Left kidney (tissue), 8 donors: ENCODE results near the gene MIAT. TPM values are rescaled to one million over a fixed set of nuclear protein-coding genes. Genes with fewer than 3 reads are reported as not detected.
"Not testable (repeated sequence)": the region's sequence is repeated elsewhere in the genome, so short reads cannot be mapped to it uniquely, and the experiment has no call there.

Experiments used
- DNase-seq: peaks from one replicate; pipeline ENCODE4 v3.0.0-alpha.2; 2013
- long read RNA-seq, 8 donors: transcript quantifications; one replicate each; lab custom pipeline, GENCODE V29; 2026
- polyA plus RNA-seq: library from polyadenylated mRNA; unstranded; fragments of 120-200 nt; gene quantifications from one replicate; pipeline ENCODE4 v1.2.1, GENCODE V29; 2013; ENCODE audit not compliant: insufficient read length

Gene MIAT
- polyA plus RNA-seq, result 0.52 TPM
- long read RNA-seq, donor 1, result 0 reads
- long read RNA-seq, donor 2, result 0 reads
- long read RNA-seq, donor 3, result 0 reads
- long read RNA-seq, donor 4, result 0 reads
- long read RNA-seq, donor 5, result 0 reads
- long read RNA-seq, donor 6, result 0 reads
- long read RNA-seq, donor 7, result 0 reads
- long read RNA-seq, donor 8, result 0 reads

DNA sequence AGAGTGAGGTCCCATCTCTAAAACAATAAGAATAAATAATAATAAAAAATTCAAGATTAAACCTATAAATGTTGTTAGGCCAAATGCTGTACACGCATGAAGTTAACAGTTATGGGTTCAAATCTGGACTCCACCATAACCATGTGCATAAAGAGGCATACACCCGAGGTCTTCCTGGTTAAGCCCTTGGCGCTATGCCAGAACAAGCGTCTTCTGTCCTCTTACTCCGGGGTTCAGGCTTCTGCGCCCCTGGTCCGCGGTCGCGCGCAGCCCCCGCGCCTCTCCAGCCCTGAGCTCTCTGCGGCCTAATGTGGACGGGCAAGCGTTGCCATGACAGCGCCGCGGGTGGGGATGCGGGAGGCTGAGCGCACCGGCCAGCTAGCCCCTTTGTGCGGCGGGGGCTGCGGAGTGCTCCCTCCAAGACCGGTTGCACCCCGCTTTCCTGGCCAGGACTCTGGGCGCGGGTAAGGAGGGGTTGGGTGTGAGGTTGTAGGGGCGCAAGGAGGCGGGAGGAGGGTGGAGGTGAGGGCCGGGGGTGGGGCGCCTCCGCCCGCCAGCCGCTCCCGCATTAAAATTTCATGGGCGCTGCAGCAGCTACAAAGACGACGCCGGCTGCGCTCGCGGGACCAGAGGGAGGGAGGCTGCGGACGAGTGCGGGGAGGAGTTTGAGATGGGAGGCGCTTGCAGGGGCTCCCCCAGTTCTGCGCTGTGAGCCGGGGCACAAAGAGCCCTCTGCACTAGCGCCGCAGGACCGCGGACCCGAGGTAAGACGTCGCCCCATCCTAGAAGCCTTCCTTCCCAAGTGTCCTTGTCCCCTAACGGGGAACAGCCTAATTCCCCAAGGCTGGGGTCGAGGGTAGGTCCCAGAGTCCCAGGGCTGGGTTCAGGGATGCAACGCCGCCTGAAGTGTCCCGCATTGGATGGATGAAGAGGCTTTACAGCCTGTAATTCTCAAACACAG lies at the start of gene MIAT:
TSS of gene MIAT (plus strand) at position 698 of the 961 bp plus-strand sequence.
- DNase-seq, result no peak

DNA sequence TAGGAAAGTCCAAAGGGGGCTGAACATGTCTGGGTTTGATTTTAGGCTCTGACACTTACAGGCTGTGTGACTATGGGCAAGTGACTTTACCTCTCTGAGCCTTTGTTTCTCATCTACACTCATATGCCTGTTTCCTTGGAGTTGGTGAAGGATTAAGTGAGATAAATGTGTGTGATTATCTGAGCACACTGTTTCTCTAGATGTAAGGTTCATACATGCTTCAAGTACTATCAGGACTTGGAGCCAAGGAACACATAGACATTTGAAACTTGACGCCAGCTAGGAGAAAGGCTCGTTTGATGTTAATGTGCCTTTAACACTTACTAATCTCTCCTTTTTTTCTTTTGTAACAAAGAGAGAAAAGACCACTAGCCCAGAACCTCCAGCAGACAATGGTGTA lies 49.3 kb upstream of the MIAT start:
- no peak for DNase-seq

DNA sequence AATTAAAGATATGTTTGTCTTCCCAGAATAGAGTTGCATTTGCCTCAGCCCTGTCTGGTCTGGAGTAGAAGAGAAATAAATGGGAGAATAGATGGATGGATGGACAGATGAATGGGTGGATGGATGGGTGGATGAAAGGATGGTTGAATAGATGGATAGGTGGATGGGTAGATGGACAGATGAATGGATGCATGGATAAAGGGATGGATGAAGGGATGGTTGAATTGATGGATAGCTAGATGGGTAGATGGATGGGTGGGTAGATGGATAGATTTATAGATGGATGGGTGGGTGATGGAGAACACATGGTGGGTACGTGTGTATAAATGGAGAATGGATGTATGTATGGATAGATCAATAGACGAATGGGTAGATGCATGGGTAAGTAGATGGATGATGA lies 48.1 kb upstream of the MIAT start:
- DNase-seq, result no peak

DNA sequence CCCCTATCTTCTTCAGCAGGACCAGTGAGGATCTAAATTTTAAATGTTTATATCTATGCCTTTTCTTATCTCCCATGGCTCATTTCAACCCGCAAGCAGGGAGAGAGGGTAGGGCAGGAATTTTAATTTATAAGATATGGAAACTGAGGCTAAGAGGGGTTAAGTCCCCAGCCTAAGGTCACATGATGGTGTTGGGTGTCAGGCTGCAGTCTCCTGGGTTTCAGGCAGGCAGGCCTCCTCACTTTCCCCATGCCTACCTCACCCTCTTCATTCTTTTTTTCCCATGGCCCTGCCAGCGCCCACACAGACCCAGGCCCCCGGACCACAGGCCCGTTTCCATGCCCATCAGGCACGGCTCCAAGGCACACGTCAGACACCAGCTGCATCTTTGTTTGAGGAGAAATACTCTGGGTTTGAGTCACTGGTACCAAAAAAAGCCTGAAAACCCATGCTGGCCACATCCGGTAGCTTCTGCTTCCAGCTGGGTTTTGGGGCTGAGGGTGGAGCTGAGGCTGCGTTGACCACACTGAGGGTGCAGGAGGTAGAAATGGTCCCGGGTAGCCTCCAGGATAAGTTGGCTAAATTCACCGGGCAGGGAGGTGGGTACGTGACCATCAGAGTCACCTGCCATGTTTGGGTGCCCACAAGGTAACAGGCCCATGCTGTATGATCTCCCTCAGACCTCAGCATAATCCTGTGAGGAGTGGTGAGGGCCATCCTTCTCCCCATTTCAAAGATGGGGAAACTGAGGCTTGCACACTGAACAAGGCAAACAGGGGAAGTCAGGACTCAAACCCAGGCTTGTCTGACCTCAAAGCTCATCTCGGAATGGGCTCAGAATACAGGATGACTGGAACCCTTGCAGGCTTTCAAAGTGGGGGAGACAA lies 47.1 kb upstream of the MIAT start:
- DNase-seq, result no peak

DNA sequence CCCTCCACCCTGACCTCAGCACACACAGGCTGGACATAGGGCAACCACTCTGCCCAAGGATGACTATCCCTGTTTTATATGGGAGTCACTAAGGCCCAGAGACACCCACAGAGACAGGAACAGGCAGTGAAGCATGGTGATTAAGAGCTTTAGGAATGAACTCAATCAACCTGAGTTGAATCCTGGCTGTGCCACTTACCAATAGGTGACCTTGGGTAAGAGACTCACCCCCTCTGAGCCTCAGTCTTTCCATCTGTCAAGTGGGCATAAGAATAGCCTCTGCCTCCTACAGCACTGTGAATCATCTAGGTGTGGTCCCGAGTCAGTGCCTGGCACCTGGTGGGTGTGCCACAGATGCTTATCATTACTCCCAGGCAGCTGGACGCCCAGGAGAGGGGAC lies 46.4 kb upstream of the MIAT start:
- DNase-seq, result no peak

DNA sequence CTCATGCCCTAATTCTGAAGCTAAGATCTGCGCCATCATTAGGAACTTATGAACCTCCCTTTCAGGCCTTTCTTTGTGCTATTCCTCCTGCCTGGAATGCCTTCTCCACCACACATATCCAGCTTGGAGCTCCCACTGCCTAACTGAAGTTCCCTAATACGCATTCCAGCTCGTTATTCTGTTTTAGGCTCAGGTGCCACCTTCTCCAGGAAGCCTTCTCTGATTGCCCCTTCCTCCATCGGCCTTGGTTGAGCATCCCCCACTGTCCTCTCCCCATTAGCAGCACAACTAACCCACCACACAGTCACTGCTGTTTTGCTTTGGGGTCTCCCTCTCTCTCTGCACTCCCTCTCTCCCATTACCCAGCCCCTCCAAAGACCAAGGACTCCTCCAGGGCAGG lies 44.7 kb upstream of the MIAT start:
- no peak for DNase-seq

DNA sequence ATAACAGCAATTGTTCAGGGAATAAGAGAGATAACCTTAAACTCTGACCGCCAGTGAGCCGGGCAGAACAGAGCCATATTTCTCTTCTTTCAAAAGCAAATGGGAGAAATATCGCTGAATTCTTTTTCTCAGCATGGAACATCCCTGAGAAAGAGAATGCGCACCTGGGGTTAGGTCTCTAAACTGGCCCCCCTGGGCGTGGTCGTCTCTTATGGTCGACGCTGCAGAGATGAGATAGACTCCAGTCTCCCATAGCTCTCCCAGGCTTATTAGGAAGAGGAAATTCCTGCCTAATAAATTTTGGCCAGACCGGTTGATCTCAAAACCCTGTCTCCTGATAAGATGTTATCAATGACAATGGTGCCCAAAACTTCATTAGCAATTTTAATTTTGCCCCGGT lies 43.6 kb upstream of the MIAT start:
- not testable (repeated sequence) for DNase-seq

DNA sequence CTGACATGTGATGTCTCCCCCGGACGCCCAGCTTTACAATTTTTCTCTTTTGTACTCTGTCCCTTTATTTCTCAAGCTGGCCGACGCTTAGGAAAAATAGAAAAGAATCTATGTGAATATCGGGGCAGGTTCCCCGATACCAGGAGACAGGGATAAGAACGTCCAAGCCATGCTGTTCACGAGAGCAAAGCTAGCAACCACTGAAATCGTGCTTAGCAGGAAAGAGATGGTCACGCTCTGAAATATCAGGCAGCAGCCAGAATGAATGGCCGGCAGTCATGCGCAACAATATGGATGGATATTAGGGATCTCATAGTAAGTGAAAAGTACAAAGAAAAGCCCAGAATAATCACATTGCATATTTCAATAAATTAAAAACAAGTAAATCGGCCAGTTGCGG lies 43.1 kb upstream of the MIAT start:
- DNase-seq, result no peak

DNA sequence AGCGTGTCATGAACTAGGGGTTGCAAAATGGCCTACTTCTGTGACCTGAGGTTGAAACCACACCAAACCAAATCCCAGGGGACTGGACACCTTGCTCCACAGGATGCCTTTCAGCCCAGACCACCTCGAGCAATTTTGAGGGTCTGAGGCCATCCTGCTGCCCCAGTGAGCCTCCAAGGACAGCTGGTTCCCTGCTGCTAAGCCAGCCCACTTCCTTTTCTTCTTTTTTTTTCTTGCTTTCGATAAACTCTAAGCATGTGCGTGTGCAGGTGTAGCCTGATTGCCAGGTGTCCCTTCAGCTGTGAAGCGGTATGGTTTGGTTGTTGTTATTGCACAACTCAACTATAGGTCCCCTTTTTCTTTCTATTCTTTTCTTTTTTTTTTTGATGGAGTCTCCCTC lies 42.2 kb upstream of the MIAT start:
- DNase-seq, result no peak

DNA sequence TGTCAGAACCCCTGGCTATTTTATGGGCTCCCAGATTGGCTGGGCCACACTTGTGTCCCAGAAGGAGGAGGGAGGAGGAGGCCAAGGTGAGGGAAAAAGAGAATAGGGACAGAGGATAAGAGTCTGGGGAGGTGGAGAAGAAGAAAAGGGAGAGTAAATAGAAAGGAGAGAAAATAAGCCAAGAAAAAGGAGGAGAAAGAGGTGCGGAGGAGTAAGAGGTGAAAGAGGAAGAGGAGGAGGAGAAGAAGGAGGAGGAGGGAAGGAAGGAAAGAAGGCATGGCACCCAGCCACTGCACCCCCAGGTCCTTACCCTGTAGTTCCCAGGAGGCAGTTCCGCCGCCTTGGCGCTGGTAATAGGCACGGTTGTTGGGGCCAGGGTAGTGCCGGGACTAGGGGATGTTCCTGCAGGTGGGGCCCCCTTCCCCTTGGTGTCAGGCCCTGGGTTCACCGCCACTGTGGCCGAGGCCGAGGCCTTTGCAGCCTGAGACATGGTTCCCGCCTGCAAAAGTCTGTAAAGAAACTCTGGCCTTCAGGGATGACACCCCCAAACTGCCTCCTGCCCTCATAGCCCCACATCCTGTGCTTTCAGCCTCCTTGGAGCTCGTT lies 41.5 kb upstream of the MIAT start:
- DNase-seq, result no peak

DNA sequence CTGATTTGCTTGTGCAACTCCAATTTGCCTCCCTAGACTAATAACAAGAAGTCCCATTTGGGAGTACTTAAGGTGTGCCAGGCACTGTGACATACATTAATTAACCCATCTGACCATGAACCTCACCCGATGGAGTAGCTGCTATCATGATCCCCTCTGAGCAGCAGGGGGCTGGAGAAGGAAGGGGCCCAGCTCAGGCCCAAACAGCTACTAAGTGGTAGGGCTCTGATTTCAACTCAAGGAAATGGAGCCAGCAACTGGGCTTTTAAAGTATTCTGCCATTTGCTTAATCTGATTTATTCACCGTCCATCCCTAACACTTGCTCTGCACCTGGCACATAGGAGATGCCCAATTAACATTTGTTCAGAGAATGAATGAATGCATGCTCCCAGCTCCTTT lies 40.7 kb upstream of the MIAT start:
- no peak for DNase-seq

DNA sequence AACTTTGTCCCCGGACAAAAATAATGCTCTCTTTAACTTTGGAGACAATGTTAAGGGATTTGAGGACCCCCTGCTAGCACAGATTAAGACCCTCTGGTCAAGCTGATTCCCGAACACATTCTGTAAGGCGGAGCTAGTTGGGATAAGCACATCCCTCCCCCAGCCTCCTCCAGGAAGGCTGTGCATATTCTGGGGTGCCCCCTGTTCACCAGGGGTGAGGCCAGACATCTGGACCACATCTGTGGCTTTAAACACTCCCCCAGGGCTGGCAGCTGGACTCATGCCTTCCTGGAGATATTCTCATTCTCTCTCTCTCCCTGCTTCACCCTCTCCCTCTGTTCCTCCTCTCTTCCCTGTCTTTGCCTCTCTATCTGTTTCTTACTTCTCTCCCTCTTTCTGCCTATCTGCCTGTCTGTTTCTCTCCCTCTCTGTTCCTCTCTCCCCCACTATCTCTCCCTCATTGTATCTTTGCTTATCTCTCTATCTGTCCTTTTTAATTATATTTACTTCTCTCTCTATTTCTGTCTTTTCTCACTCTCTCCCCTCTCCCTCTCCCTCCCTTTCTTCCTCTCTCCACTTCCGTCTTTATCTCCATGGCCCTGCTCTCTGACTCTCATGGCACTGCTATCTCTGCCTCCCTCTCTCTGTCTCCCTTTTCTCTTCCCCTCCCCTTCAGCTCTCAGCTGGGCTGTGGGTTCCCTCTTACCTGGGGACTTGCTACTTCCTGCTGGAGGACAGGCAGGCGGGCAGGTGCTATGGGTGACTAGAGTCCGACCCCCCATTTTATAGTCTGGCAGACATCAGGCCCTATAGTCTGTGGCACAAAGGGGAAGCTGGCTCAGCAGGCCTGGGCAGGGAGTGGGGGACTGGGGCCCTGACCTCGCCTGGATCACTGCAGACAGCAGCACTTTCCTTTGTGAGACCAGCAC lies 39.9 kb upstream of the MIAT start, which contains the start of gene CRYBB1:
TSS of gene CRYBB1 (minus strand) at position 757 of the 929 bp plus-strand sequence. CDS start 1,708 bp downstream, outside the sequence.
- no peak for DNase-seq

DNA sequence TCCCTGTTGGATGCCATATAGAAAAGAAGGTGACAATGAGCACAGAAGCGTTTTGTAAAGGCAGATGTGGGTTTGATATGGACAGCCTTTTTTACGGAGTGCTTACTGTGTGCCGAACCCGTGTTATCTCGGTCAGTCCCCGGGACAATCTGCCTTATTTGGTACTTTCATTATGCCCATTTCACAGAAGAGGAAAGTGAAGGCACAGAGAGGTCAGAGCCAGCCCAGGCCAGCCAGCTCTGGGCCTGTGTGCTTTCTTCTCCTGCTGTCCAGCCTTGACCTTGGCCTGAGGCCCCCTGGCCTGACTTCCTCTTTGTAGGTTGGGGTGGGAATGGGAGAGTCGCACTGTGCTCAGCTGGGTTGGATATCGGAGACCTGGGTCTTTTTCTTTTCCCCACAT lies 38.9 kb upstream of the MIAT start:
- no peak for DNase-seq

DNA sequence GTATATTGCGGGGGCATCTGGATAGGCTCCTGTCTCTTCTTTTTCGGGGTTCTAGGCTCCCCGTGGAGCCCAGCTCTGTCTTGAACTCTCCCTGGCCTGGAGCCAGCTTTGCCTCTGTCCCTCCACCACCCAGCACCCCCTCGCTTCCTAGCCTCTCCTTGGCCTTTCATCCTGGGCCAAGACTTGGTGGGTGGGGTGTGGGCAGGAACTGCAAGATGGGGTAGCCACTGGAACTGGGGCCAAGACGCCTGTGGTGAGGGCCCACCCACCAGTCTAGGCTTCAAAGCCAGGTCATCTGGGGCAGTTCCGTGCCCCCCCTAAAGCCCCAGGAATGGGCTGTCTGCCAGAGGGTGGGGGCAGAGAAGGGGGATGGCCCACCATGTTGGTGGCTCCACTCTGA lies 37.9 kb upstream of the MIAT start:
- no peak for DNase-seq

DNA sequence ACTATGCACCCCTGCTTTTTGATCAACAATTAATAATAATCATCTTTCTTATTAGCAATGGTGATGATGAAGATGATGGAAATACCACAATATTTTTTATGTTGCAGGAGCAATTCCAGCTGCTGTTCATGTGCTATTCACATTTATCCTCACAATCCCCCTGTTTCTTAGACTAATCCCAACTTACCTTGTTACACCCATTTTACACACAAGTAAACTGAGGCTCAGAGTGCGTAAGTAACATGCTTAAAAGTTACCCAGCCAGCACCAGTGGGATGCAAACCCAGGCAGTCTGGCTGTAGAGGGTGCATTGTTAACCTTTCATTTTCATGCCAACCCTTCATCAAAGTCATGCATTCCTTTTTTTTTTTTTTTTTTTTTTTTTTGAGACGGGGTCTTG lies 37.2 kb upstream of the MIAT start:
- DNase-seq, result no peak

DNA sequence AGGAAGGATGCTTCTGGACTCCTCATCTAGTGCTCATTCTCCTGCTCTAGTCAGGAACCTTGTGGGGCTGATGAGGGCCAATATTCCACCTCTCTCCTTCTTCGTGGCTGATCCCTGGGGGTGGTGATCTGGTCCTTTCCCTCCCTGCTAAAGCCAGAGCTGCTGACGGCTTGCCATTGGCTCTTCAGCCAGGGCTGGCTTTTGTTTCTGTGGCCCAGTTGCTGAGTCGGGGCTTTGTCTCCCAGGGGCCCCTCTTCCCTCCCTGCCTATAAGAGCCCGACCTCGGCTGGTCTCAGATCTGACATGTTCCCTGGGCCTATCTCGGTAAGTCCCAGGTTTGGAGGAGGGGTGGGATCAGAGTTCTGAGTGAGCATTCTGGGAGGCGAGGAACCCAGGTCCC lies 35.7 kb upstream of the MIAT start, which contains the start of gene CRYBA4:
TSS of gene CRYBA4 (plus strand) at position 301 of the 400 bp plus-strand sequence. CDS start 634 bp downstream, outside the sequence.
- no peak for DNase-seq

DNA sequence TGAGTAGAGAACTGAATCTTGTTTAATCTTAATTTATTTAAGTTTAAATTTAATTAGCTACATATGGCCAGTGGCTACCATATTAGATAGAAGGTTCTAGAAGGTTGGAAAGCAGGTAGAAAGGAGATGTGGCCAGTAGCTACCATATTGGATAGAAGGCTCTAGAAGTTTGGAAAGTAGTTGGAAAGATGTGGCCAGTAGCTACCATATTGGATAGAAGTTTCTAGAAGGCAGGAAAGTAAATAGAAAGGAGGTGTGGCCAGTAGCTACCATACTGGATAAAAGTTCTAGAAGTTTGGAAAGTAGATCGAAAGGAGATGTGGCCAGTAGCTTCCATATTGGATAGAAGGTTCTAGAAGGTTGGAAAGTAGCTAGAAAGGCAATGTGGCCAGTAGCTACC lies 33.4 kb upstream of the MIAT start:
- no peak for DNase-seq

DNA sequence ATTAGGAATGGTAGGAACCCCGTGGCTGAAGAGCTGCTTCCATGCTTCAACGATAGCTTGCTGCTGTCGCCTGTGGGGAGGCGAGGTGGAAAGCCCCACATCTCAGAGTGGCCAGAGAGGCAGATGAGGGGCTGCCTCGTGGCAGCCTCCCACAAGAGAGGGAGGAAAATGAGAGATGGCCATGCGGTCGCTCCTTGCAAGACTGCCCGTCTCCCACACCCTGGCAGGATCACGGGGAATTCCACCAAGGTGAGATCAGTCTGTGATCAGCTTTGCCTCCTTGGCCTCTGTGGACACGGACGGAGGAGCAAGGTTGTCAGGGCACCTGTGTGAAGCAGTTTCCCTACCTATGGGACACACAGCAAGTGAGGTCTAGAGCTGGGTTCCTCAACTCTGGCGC lies 32.6 kb upstream of the MIAT start:
- DNase-seq, result no peak

DNA sequence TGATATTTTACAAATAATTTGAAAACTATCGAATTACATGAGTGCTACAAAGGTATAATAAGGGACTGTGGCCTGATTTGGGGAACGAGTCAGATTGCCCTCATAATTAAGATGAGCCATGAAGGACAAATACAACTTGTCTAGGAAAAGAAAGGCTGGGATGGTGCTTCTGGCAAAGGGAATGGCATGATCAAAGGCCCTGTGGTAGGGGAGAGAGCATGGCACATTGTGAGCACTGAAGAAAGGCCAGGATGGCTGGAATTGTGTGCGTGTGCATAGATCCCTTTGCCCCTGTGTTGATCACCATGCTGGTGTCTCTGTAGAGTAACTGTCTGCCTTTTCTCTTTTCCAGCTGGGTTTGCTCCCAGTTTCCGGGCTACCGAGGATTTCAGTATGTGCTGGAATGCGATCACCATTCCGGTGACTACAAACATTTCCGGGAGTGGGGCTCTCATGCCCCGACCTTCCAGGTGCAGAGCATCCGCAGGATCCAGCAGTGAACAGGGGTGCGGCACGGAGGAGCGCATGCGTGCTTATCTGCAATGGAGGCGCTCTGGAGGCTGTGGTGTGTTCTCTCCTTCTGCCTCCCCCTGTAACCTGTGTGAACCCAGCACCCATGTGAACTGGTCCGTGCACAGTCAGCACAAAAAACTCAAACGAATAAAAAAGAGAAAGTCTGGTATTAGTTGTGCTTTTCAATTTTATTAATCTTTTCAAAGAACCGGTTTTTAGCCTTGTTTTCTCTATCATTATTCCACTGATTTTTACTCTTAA lies 27.2 kb upstream of the MIAT start:
- DNase-seq, result no peak

DNA sequence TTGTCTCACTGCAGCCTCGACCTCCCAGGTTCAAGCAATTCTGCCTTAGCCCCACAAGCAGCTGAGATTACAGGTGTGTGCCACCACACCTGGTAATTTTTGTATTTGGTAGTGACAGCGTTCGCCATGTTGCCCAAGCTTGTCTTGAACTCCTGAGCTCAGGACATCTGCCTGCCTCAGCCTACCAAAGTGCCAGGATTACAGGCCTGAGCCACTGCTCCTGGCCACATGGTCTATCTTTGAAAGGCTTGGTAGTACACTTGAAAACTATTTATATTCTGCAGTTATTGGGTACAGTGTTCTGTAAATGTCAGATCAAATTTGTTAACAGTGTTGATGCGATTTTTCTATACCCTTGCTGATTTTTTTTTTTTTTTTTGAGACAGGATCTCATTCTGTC lies 26.1 kb upstream of the MIAT start:
- DNase-seq, result no peak
